K562 (cell line): ENCODE results near the gene CSNK1A1. TPM values are rescaled to one million over a fixed set of nuclear protein-coding genes. Genes with fewer than 3 reads are reported as not detected.

Source experiments
- BHLHE40 ChIP-seq: IDR thresholded peaks from 2 replicates; pipeline ENCODE4 v1.6.1; 2011; ENCODE audit warnings: low read length, improper control_type of control experiment
- CBFB ChIP-seq: sonication (generic); formaldehyde crosslinking; IDR thresholded peaks from 2 replicates; pipeline ENCODE4 v1.4.0; 2020; ENCODE audit warnings: mild to moderate bottlenecking, missing genetic modification reagents
- CEBPG ChIP-seq, 3 experiments: fragments of 200-800 bp in 1 of 3; sonication (Bioruptor generic) in 1 of 3; sonication (generic) in 1 of 3; formaldehyde crosslinking in 1 of 3; IDR thresholded peaks in 2 of 3; conservative IDR thresholded peaks in 1 of 3; 2 replicates each; pipeline versions ENCODE4 v1.6.1 to v1.8.0; 2016 to 2022; ENCODE audit warnings: missing compliant biosample characterization in 2 of 3, missing genetic modification characterization in 2 of 3, mild to moderate bottlenecking in 1 of 3, missing genetic modification reagents in 1 of 3
- CHD2 ChIP-seq: IDR thresholded peaks from 2 replicates; pipeline ENCODE4 v1.6.1; 2011; ENCODE audit warnings: low read depth, low read length
- DDX20 ChIP-seq: fragments of 450-650 bp; IDR thresholded peaks from 2 replicates; pipeline ENCODE4 v1.6.1; 2016; ENCODE audit warnings: missing genetic modification characterization, low read depth, mild to moderate bottlenecking, missing compliant biosample characterization, moderate library complexity
- FOXK2 ChIP-seq, 2 experiments: fragments of 450-650 bp; IDR thresholded peaks in 1 of 2; conservative IDR thresholded peaks in 1 of 2; 2 replicates each; pipeline ENCODE4 v1.6.1; 2016; ENCODE audit warnings: low read depth in 2 of 2, mild to moderate bottlenecking in 1 of 2
- HDAC1 ChIP-seq, 2 experiments: fragments of 450-650 bp; IDR thresholded peaks; 2 replicates each; pipeline ENCODE4 v1.6.1; 2016 to 2017; ENCODE audit warnings: inconsistent platforms in 1 of 2, mild to moderate bottlenecking in 1 of 2, moderate library complexity in 1 of 2
- LARP7 ChIP-seq: fragments of 450-650 bp; IDR thresholded peaks from 2 replicates; pipeline ENCODE4 v1.6.1; 2016
- MECOM ChIP-seq: fragments of 250-450 bp; sonication (Bioruptor Pico); IDR thresholded peaks from 2 replicates; pipeline ENCODE4 v1.8.0; 2022; ENCODE audit warnings: inconsistent platforms
- RUNX1 ChIP-seq: sonication (generic); IDR thresholded peaks from 2 replicates; pipeline ENCODE4 v1.6.1; 2016; ENCODE audit warnings: antibody characterized with exemption, low read depth
- SAP30 ChIP-seq: fragments of 200-600 bp; sonication (generic); IDR thresholded peaks from 2 replicates; pipeline ENCODE4 v1.6.1; 2012; ENCODE audit warnings: borderline replicate concordance, low read depth, mild to moderate bottlenecking, moderate library complexity, low read length, control low read depth, inconsistent platforms; ENCODE audit not compliant: insufficient read depth, poor library complexity, severe bottlenecking
- SPI1 ChIP-seq: IDR thresholded peaks from 2 replicates; pipeline ENCODE4 v1.6.1; 2011; ENCODE audit warnings: low read depth, low read length, control low read depth, borderline replicate concordance
- SRSF1 ChIP-seq: fragments of 200-400 bp; formaldehyde crosslinking; IDR thresholded peaks from 2 replicates; pipeline ENCODE4 v1.6.1; 2017; ENCODE audit warnings: mild to moderate bottlenecking, low read depth, low read length, moderate library complexity
- TCF3 ChIP-seq: sonication (generic); formaldehyde crosslinking; IDR thresholded peaks from 2 replicates; pipeline ENCODE4 v1.4.0; 2020; ENCODE audit warnings: mild to moderate bottlenecking, missing genetic modification reagents
- TGIF2 ChIP-seq: sonication (generic); formaldehyde crosslinking; IDR thresholded peaks from 2 replicates; pipeline ENCODE4 v1.8.1; 2022; ENCODE audit warnings: mild to moderate bottlenecking, missing genetic modification reagents, moderate library complexity
- ZC3H8 ChIP-seq: fragments of 450-650 bp; IDR thresholded peaks from 2 replicates; pipeline ENCODE4 v1.6.1; 2017
- ZNF23 ChIP-seq: fragments of 250-450 bp; sonication (Bioruptor Pico); IDR thresholded peaks from 2 replicates; pipeline ENCODE4 v1.4.0; 2020; ENCODE audit warnings: mild to moderate bottlenecking
- ZNF24 ChIP-seq: fragments of 450-650 bp; IDR thresholded peaks from 2 replicates; pipeline ENCODE4 v1.6.1; 2016
- ZNF57 ChIP-seq: fragments of 450-650 bp; formaldehyde crosslinking; IDR thresholded peaks from 2 replicates; pipeline ENCODE4 v1.4.0; 2020; ENCODE audit warnings: mild to moderate bottlenecking, moderate library complexity
- ZNF589 ChIP-seq: fragments of 200-800 bp; sonication (Bioruptor generic); IDR thresholded peaks from 2 replicates; pipeline ENCODE4 v1.6.1; 2016; ENCODE audit warnings: low read depth, missing genetic modification characterization, missing compliant biosample characterization
- ZNF668 ChIP-seq: fragments of 250-450 bp; sonication (Bioruptor Pico); IDR thresholded peaks from 2 replicates; pipeline ENCODE4 v1.8.0; 2022; ENCODE audit warnings: mild to moderate bottlenecking, inconsistent platforms
- ZNF699 ChIP-seq: fragments of 250-450 bp; sonication (Bioruptor Pico); IDR thresholded peaks from 2 replicates; pipeline ENCODE4 v1.8.0; 2021; ENCODE audit warnings: mild to moderate bottlenecking, moderate library complexity; ENCODE audit not compliant: insufficient replicate concordance
- polyA plus RNA-seq, 8 experiments: library from polyadenylated mRNA; depleted of rRNA in 4 of 8; stranded (reverse) in 5 of 8; unstranded in 3 of 8; fragments of >200 nt; fragmentation: Nextera tagmentation in 2 of 8; fragmentation: Illumina TruSeq in 1 of 8; extraction: Ambion mirVana in 2 of 8; extraction: Trizol in 1 of 8; gene quantifications; 2 replicates each; pipeline versions ENCODE4 v1.2.1 to v1.2.3, GENCODE V29; 2011 to 2014; ENCODE audit warnings: inconsistent platforms in 1 of 8, missing spikeins in 1 of 8
- total RNA-seq, 7 experiments: library from RNA; depleted of rRNA in 6 of 7; stranded (reverse); fragments of >200 nt in 6 of 7; fragmentation: Illumina TruSeq in 2 of 7; extraction: Trizol in 2 of 7; gene quantifications; 2 replicates each; pipeline versions ENCODE4 v1.2.1 to v1.2.3, GENCODE V29; 2011 to 2021; ENCODE audit warnings: low replicate concordance in 1 of 7
- TF ChIP-seq, protein P1 (sequence below): fragments of 450-650 bp; formaldehyde crosslinking; conservative IDR thresholded peaks from 2 replicates; pipeline ENCODE4 v1.4.0; 2022; ENCODE audit warnings: mild to moderate bottlenecking, missing genetic modification characterization
- TF ChIP-seq, protein P2 (sequence below): fragments of 450-650 bp; IDR thresholded peaks from 2 replicates; pipeline ENCODE4 v1.6.1; 2016; ENCODE audit warnings: borderline replicate concordance
- TF ChIP-seq, protein P3 (sequence below): sonication (generic); IDR thresholded peaks from 2 replicates; pipeline ENCODE4 v1.6.1; 2016

Gene CSNK1A1
- total and polyA plus RNA-seq, 9 of the 15 experiments (the other 6 are each of a cell fraction or from before 2014, with no cell fraction given), result 49.1 to 196 (median 154) TPM

DNA sequence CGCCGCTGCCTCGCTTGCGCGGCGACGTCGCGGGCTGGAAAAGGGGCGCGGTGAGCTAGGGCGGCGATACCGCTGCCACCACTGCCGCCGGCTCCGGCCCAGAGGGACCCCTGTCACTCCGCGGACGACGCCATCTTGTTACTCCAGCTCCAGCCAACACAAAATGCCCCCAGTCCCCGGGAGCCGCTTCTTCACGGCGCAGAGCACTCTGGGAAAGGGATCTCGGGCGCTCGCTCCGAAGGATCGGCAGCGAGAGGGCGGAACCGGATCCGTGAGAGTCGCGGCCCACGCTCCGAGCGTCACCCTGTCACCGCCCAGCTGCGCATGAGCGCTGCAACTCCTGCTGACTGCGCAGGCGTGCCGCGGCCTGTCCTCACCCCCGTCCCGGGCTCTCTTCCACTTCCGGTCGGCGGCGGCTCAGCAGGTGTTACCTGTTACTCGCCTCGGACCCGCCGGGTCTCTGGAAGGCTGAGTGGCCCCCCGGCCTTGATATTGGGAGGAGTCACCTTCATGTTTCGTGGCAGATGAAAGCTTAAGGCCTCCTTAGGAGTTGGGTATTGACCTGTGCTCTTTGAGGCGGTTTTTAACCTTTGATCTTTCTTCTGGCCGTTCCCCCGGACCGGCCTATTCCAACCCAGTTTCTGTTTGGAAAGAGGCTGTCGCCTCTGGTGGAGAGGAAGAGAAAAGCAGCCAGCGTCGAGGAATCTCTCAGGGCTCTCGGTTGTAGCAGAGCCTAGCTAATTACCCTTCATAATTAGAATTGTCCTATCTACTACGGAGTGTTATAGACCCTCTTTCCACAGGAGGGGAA, at the start of gene CSNK1A1 (continued):
- TF ChIP-seq, protein P1, sequence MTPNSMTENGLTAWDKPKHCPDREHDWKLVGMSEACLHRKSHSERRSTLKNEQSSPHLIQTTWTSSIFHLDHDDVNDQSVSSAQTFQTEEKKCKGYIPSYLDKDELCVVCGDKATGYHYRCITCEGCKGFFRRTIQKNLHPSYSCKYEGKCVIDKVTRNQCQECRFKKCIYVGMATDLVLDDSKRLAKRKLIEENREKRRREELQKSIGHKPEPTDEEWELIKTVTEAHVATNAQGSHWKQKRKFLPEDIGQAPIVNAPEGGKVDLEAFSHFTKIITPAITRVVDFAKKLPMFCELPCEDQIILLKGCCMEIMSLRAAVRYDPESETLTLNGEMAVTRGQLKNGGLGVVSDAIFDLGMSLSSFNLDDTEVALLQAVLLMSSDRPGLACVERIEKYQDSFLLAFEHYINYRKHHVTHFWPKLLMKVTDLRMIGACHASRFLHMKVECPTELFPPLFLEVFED, result no peak
- TF ChIP-seq TCF3 (CRISPR knock-in tag) (no peak; the same call in 1 of the 2 replicates), SAP30 (peak; percentile 75), LARP7 (no peak), ZNF57 (CRISPR knock-in tag) (no peak), ZNF24 (no peak), ZC3H8 (no peak), ZNF699 (CRISPR knock-in tag) (no peak), SPI1 (peak; percentile 67; the same call in 1 of the 2 replicates), MECOM (CRISPR knock-in tag) (no peak), RUNX1 (no peak), CHD2 (no peak), ZNF589 (CRISPR knock-in tag) (no peak), SRSF1 (no peak), FOXK2 (conservative IDR thresholded peaks at IDR 0.05 in 1 of 2, IDR thresholded peaks at IDR 0.05 in 1 of 2; ENCODE audit: low read depth in 2 of 2) (peak; percentile 58 to 68; a peak in 2 of 4 replicates), BHLHE40 (peak; percentile 22; the same call in 1 of the 2 replicates), CEBPG (CRISPR knock-in tag; IDR thresholded peaks at IDR 0.05) (no peak), CEBPG (tag; conservative IDR thresholded peaks at IDR 0.05 in 1 of 2, IDR thresholded peaks at IDR 0.05 in 1 of 2) (no peak), CBFB (CRISPR knock-in tag) (0 out of 2 replicates have a peak, but pooled peaks have one; percentile 68), DDX20 (tag) (no peak), ZNF23 (CRISPR knock-in tag) (no peak), HDAC1 (IDR thresholded peaks at IDR 0.05) (no peak; a peak in 1 of 4 replicates), ZNF668 (CRISPR knock-in tag) (no peak), TGIF2 (CRISPR knock-in tag) (0 out of 2 replicates have a peak, but pooled peaks have one; percentile 87)
- TF ChIP-seq, protein P2, sequence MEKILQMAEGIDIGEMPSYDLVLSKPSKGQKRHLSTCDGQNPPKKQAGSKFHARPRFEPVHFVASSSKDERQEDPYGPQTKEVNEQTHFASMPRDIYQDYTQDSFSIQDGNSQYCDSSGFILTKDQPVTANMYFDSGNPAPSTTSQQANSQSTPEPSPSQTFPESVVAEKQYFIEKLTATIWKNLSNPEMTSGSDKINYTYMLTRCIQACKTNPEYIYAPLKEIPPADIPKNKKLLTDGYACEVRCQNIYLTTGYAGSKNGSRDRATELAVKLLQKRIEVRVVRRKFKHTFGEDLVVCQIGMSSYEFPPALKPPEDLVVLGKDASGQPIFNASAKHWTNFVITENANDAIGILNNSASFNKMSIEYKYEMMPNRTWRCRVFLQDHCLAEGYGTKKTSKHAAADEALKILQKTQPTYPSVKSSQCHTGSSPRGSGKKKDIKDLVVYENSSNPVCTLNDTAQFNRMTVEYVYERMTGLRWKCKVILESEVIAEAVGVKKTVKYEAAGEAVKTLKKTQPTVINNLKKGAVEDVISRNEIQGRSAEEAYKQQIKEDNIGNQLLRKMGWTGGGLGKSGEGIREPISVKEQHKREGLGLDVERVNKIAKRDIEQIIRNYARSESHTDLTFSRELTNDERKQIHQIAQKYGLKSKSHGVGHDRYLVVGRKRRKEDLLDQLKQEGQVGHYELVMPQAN, result peak; percentile 52; the same call in 1 of the 2 replicates
- TF ChIP-seq, protein P3, sequence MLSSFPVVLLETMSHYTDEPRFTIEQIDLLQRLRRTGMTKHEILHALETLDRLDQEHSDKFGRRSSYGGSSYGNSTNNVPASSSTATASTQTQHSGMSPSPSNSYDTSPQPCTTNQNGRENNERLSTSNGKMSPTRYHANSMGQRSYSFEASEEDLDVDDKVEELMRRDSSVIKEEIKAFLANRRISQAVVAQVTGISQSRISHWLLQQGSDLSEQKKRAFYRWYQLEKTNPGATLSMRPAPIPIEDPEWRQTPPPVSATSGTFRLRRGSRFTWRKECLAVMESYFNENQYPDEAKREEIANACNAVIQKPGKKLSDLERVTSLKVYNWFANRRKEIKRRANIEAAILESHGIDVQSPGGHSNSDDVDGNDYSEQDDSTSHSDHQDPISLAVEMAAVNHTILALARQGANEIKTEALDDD, result no peak
